Effector memory CD4-positive, alpha-beta T cell (primary cell): Measurements from ENCODE around the gene SLC2A1.

ENCODE experiments used
- DNase-seq, 3 donors: peaks; one replicate each; pipeline ENCODE4 v3.0.0-alpha.2; 2020
- H3K27ac ChIP-seq: 2 replicates; pipeline ENCODE4 v1.7.0; 2013; ENCODE audit warnings: mild to moderate bottlenecking, low read length, moderate library complexity; ENCODE audit not compliant: insufficient read depth, poor library complexity, severe bottlenecking
- H3K27me3 ChIP-seq: replicated peaks from 2 replicates; pipeline ENCODE4 v1.7.0; 2013; ENCODE audit warnings: mild to moderate bottlenecking, low read length; ENCODE audit not compliant: insufficient read depth, control insufficient read depth, poor library complexity, severe bottlenecking
- H3K36me3 ChIP-seq: 2 replicates; pipeline ENCODE4 v1.7.0; 2013; ENCODE audit warnings: mild to moderate bottlenecking, low read length, moderate library complexity; ENCODE audit not compliant: control insufficient read depth, insufficient read depth
- H3K4me1 ChIP-seq: 2 replicates; pipeline ENCODE4 v1.7.0; 2013; ENCODE audit warnings: low read length, mild to moderate bottlenecking; ENCODE audit not compliant: control insufficient read depth, insufficient read depth, poor library complexity, severe bottlenecking
- H3K4me3 ChIP-seq: 2 replicates; pipeline ENCODE4 v1.7.0; 2013; ENCODE audit warnings: low read length, low read depth, mild to moderate bottlenecking; ENCODE audit not compliant: insufficient read depth, poor library complexity, severe bottlenecking
- H3K9me3 ChIP-seq: 2 replicates; pipeline ENCODE4 v1.7.0; 2013; ENCODE audit warnings: mild to moderate bottlenecking, low read length, moderate library complexity; ENCODE audit not compliant: control insufficient read depth

The SLC2A1 gene

GRCh38 chr1:42942444-42942843 is 16.2 kb downstream of the SLC2A1 start:
- H3K27me3 ChIP-seq: no peaks in the 10 kb centered on the region
- peak overlapping the region; percentile 47 for H3K27ac ChIP-seq
- no peaks in the 10 kb centered on the region for H3K9me3 ChIP-seq
- H3K36me3 ChIP-seq: peaks cover 23% of the 10 kb centered on the region
- H3K4me3 ChIP-seq: no peak overlapping the region
- DNase-seq: no peak
- peaks cover 72% of the 10 kb centered on the region for H3K4me1 ChIP-seq

- no peak for DNase-seq
- no peaks in the 10 kb centered on the region for H3K9me3 ChIP-seq
- peaks cover 79% of the 10 kb centered on the region for H3K4me1 ChIP-seq
- peak overlapping the region; percentile 47 for H3K27ac ChIP-seq
- H3K4me3 ChIP-seq: no peak overlapping the region
- H3K36me3 ChIP-seq: peaks cover 27% of the 10 kb centered on the region
- H3K27me3 ChIP-seq: no peaks in the 10 kb centered on the region
Measured at GRCh38 chr1:42941640-42942330, 16.9 kb downstream of the SLC2A1 start.

GRCh38 chr1:42940851-42941639 is 17.6 kb downstream of the SLC2A1 start:
- Histone ChIP-seq H3K27me3 (no peaks in the 10 kb centered on the region), H3K4me1 (peaks cover 81% of the 10 kb centered on the region), H3K36me3 (peaks cover 27% of the 10 kb centered on the region), H3K27ac (peak overlapping the region; percentile 39), H3K4me3 (no peak overlapping the region), H3K9me3 (no peaks in the 10 kb centered on the region)
- DNase-seq: no peak

GRCh38 chr1:42938645-42939615 is 19.7 kb downstream of the SLC2A1 start:
- peak overlapping the region; percentile 8 for H3K27ac ChIP-seq
- H3K4me3 ChIP-seq: no peak overlapping the region
- H3K36me3 ChIP-seq: peaks cover 27% of the 10 kb centered on the region

GRCh38 chr1:42937836-42938644 is 20.6 kb downstream of the SLC2A1 start:
- Histone ChIP-seq H3K36me3 (peaks cover 27% of the 10 kb centered on the region), H3K9me3 (no peaks in the 10 kb centered on the region), H3K27ac (peak overlapping the region; percentile 8), H3K27me3 (no peaks in the 10 kb centered on the region), H3K4me1 (peaks cover 86% of the 10 kb centered on the region), H3K4me3 (no peak overlapping the region)
- no peak for DNase-seq

More at GRCh38 chr1:42938645-42939615, 19.7 kb downstream of the SLC2A1 start:
- DNase-seq: no peak
- H3K27me3 ChIP-seq: no peaks in the 10 kb centered on the region
- no peaks in the 10 kb centered on the region for H3K9me3 ChIP-seq
- peaks cover 86% of the 10 kb centered on the region for H3K4me1 ChIP-seq

- Histone ChIP-seq H3K4me3 (no peak overlapping the region), H3K9me3 (no peaks in the 10 kb centered on the region), H3K36me3 (peaks cover 27% of the 10 kb centered on the region), H3K27ac (no peak overlapping the region), H3K4me1 (peaks cover 86% of the 10 kb centered on the region), H3K27me3 (no peaks in the 10 kb centered on the region)
- no peak for DNase-seq
Measured at GRCh38 chr1:42937141-42937696, 21.4 kb downstream of the SLC2A1 start.

GRCh38 chr1:42936309-42937078 is 22.2 kb downstream of the SLC2A1 start:
- no peaks in the 10 kb centered on the region for H3K9me3 ChIP-seq
- H3K27me3 ChIP-seq: no peaks in the 10 kb centered on the region
- no peak overlapping the region for H3K4me3 ChIP-seq
- peak in 2 of 3 donors; percentile 26 to 27 for DNase-seq
- H3K27ac ChIP-seq: peak overlapping the region; percentile 54
- peaks cover 25% of the 10 kb centered on the region for H3K36me3 ChIP-seq
- H3K4me1 ChIP-seq: peaks cover 85% of the 10 kb centered on the region

- no peak overlapping the region for H3K4me3 ChIP-seq
- H3K27ac ChIP-seq: peak overlapping the region; percentile 54
- H3K9me3 ChIP-seq: no peaks in the 10 kb centered on the region
- H3K27me3 ChIP-seq: no peaks in the 10 kb centered on the region
- H3K4me1 ChIP-seq: peaks cover 85% of the 10 kb centered on the region
- H3K36me3 ChIP-seq: peaks cover 22% of the 10 kb centered on the region
- no peak for DNase-seq
Measured at GRCh38 chr1:42935971-42936308, 22.7 kb downstream of the SLC2A1 start.
